Right lung (tissue), 5 donors: ENCODE results near the gene RIMKLA. TPM values are rescaled to one million over a fixed set of nuclear protein-coding genes. Genes with fewer than 3 reads are reported as not detected.

Experiments used
- DNase-seq, 2 donors: peaks; one replicate each; pipeline ENCODE4 v3.0.0-alpha.2; 2013
- polyA plus RNA-seq, 5 donors: library from polyadenylated mRNA; unstranded; fragments of 120-200 nt; gene quantifications; one replicate each; pipeline versions ENCODE4 v1.2.1 to v1.2.3, GENCODE V29; 2013; ENCODE audit warnings: inconsistent platforms in 1 of 5, low replicate concordance in 1 of 5; ENCODE audit not compliant: insufficient read length in 5 of 5, insufficient read depth in 1 of 5

Gene RIMKLA
- polyA plus RNA-seq, 5 donors = 0.38 to 0.84 (median 0.73) TPM

- no peak for DNase-seq
These were observed 46.6 kb downstream of the RIMKLA start for GRCh38 chr1:42427240-42427639.

DNA sequence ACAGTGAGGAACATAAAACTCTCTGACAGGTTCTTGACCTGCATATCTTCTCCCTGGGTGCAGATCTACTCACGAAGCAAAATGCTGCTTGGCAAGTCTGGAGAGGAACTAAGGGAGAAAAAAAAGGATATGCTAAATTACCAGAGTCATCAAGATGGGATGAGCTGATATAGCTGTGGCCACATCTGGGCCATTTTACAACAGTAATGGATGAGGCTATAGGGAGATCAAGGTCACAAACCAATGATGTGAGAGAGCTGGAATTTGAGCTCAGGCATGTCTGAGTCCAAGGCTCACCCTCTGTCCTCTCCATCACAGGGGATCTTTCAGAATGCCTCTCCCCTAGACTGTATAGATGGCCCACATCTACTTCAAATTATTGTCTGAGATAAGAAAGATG is 49.0 kb downstream of the RIMKLA start:
- no peak for DNase-seq

GRCh38 chr1:42430286-42431135 is 49.9 kb downstream of the RIMKLA start:
- DNase-seq = no peak

DNA sequence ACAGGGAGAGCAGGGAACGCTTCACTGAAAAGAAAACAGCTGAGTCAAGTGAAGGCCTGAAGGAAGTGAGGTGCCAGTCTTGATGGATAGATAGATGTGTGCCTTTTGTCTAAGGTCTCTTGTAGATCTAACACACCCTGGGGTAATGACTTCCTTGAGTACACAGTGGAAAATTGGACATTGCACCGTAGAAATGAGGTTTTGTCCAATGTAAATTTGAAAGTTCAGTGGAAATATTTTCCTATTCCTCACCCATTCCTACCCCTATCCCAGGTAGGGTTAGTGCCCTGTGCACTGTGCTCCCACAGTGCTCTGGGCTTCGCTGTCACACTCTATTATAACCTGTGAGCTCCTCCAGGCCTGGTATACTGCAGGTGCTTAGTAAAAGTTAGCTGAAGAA is 50.9 kb downstream of the RIMKLA start:
- no peak for DNase-seq

- DNase-seq = no peak
These were observed 52.1 kb downstream of the RIMKLA start for GRCh38 chr1:42432714-42433113.

DNA sequence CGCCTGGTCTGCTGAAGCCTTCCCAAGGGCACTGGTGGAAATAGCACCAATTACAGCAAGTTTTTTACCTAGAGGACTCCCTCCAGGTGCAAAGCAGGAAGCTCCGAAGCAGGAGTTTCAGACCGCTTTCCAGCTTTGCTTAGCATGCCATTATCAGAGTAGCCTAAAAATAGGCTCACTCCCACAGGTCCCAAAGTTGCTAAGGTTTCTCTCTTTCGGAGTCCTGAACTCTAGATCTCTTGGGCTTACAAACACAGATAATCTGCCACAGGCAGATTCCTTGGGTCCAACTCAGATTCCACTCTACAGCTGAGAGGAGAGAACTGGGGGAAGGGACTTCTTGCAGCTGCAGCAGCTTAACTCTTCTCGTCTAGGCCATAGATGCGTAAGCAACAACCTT is 52.8 kb downstream of the RIMKLA start:
- DNase-seq = no peak

DNA sequence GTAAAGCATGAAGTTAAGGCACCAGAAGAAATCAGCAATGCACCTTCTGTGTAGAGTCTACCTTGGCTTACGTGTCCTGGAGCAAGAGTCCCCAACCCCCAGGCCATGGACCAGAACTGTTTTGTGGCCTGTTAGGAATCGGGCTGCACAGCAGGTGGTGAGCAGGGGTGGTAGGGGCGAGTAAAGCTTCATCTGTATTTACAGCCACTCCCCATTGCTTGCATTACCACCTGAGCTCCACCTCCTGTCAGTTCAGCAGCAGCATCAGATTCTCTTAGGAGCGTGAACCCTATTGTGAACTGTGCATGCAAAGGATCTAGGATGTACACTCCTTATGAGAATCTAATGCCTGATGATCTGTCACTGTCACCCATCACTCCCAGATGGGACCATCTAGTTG is 53.7 kb downstream of the RIMKLA start:
- no peak for DNase-seq

DNA sequence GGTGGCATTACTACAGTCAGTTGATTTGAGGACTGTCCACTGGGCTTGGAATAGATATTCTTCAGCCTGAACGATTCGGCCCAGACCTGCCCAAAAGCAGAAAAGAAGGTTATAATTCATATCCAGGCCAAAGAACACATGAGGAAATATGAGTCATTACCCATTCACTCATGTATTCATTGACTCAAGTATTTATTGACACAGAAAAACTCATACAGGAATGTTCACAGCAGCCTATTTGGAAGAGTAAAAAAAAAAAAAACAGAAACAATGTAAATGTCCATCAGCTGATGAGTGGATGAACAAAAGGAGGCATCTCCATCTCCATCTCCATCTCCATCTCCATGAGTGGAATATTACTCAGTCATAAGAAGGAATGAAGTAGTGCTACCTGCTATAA is 59.3 kb downstream of the RIMKLA start:
- no peak for DNase-seq

- DNase-seq = no peak
These were observed 62.1 kb downstream of the RIMKLA start for GRCh38 chr1:42442662-42443061.

DNA sequence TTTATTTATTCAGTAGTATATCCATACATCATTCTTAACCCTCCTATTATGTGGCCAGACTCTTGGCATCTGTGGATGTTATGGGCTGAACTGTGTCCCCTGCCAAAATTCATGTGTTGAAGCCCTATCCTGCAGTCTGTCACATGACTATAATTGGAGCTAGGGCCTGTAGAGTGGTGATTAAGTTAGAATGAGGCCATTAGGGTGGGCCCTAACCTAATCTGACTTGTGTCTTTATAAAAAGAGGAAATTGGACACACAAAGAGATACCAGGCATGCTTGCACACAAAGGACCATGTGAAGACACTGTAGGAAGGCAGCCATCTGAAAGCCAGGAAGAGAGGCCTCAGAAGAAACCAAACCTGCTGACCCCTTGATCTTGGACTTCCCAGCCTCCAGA is 68.7 kb downstream of the RIMKLA start:
- no peak for DNase-seq

DNA sequence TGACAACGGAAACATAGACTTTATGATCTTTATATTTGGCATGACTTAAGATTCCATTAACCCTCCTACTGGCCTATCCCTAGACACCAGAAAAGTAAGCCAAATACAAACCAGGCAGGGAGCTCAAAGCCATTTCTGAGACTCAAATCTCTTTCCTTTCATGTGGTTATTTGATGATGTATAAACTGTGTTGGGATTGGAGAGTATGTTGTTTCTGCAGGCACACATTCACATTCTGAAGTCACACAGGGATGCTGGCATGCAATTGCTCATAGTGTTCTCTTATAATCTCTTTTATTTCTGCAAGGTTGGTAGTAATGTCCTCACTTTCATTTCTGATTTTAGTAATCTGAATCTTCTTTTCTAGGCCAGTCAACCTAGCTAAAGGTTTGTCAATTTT is 69.5 kb downstream of the RIMKLA start:
- DNase-seq = no peak

GRCh38 chr1:42453386-42453785 is 72.8 kb downstream of the RIMKLA start:
- no peak for DNase-seq

DNA sequence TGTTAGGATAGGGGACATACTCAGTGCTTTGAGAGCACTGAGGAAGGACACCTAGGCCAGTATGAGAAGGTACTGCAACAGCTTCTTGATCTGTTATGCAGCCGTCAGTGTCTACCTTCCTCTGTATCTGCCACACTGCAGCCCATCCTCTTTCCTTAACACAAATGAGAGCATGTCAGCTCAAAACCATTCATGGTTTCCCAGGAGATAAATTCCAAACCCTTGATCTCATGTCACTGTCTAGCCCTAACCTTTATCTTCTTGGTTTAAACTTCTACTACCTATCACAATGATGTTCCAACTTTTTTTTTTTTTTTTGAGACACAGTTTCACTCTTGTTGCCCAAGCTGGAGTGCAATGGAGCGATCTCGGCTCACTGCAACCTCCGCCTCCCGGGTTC is 73.8 kb downstream of the RIMKLA start:
- DNase-seq = no peak

- peak; percentile 86 for DNase-seq
These were observed 75.6 kb downstream of the RIMKLA start, which contains the start of the genes PPCS and ZMYND12 for GRCh38 chr1:42456010-42456753. TSS of gene PPCS (plus strand) at chr1:42456543. CDS start at chr1:42456566, 23 bp downstream. TSS of gene ZMYND12 (minus strand) at chr1:42456022. CDS start at chr1:42455997, 25 bp downstream.

DNA sequence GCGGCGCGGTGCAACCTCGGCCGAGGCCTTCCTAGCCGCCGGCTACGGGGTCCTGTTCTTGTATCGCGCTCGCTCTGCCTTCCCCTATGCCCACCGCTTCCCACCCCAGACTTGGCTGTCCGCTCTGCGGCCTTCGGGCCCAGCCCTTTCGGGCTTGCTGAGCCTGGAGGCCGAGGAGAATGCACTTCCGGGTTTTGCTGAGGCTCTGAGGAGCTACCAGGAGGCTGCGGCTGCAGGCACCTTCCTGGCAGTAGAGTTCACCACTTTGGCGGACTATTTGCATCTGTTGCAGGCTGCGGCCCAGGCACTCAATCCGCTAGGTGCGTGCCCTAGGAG is 76.1 kb downstream of the RIMKLA start:
- no peak for DNase-seq

GRCh38 chr1:42461196-42461595 is 80.6 kb downstream of the RIMKLA start:
- DNase-seq = no peak

- DNase-seq = peak; percentile 95 to 97
These were observed 82.5 kb downstream of the RIMKLA start, which contains the start of gene CCDC30 for GRCh38 chr1:42462828-42463763. TSS of gene CCDC30 (plus strand) at chr1:42463286. CDS start at chr1:42480552, 17,266 bp downstream.

- DNase-seq = peak in 1 of 2 donors; percentile 18
These were observed 83.3 kb downstream of the RIMKLA start for GRCh38 chr1:42463921-42464320.

DNA sequence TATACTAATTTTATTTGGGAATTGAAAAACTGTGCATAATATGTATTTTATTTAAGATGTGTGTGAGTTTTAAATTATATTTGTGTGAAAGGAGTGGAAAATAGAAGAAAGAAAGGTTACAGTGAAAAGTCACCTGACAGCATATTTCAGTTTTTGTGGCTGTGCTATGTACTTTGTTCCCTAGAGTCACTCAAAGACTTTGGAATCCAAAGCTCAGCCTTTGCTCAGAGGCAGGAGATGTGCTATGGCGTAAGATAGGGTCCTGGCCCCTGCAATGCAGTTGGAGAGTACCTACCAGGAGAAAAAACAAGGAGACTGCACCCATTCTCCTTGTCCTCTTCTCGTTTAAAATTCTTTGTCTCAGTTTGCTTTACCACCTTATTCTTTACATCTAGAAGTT is 85.4 kb downstream of the RIMKLA start:
- DNase-seq = no peak

- no peak for DNase-seq
These were observed 89.1 kb downstream of the RIMKLA start for GRCh38 chr1:42469727-42470126.
